Adipose tissue (tissue), 3 donors: Measurements from ENCODE around the gene ZSCAN5B. TPM values are rescaled to one million over a fixed set of nuclear protein-coding genes. Genes with fewer than 3 reads are reported as not detected.

Experiments
- polyA plus RNA-seq, 3 donors: library from polyadenylated mRNA; stranded (reverse); fragments of 200-250 nt; gene quantifications; one replicate each; pipeline ENCODE4 v1.2.3, GENCODE V29; 2013
- donor health status: healthy with polysubstance abuse.
- donor health status: Bipolar disorder and iron deficiency.
- donor health status: healthy.

The ZSCAN5B gene
- polyA plus RNA-seq, 3 donors, result 0.04 TPM; not detected in 2

Other genes with a start within 250 kb of the ZSCAN5B start
- gene NLRP8, start 250.0 kb downstream of the ZSCAN5B start, polyA plus RNA-seq, result not detected
- not detected for gene NLRP5, start 211.0 kb downstream of the ZSCAN5B start, polyA plus RNA-seq
- gene ZNF787, start 76.5 kb downstream of the ZSCAN5B start, polyA plus RNA-seq, result 10 to 100 TPM; 14.8 to 29.8 (median 28.2) TPM
- 10 to 100 TPM; 13.7 to 32.2 (median 14.9) TPM for gene ZNF444, start 56.5 kb downstream of the ZSCAN5B start, polyA plus RNA-seq
- not detected for gene GALP, start 21.8 kb downstream of the ZSCAN5B start, polyA plus RNA-seq
- not detected for gene ZSCAN5C, start 4.5 kb upstream of the ZSCAN5B start, polyA plus RNA-seq
- 1 to 10 TPM in 1 of 3 donors, under 1 TPM in 1, not detected in 1; 0.32 to 1.2 TPM for gene EDDM13, start 75.0 kb upstream of the ZSCAN5B start, polyA plus RNA-seq
- 1 to 10 TPM; 3.2 to 7.5 (median 4.3) TPM for gene ZSCAN5A, start 117.1 kb upstream of the ZSCAN5B start, polyA plus RNA-seq
- 1 to 10 TPM; 2.1 to 3.8 (median 2.3) TPM for gene ZNF582, start 195.8 kb upstream of the ZSCAN5B start, polyA plus RNA-seq
- 1 to 10 TPM; 1.5 to 2.1 (median 1.9) TPM for gene ZNF583, start 206.5 kb upstream of the ZSCAN5B start, polyA plus RNA-seq